DND-41 (cell line): ENCODE measurements around the gene VIT.

Source experiments
- EZH2 ChIP-seq: IDR thresholded peaks from 3 replicates; pipeline ENCODE4 v1.6.1; 2012; ENCODE audit warnings: borderline replicate concordance, low read depth, mild to moderate bottlenecking, moderate library complexity, low read length, inconsistent platforms; ENCODE audit not compliant: severe bottlenecking
- TF ChIP-seq, protein P1 (sequence below): IDR thresholded peaks from 2 replicates; pipeline ENCODE4 v1.5.1; 2012; ENCODE audit warnings: borderline replicate concordance, low read length, moderate library complexity, mild to moderate bottlenecking; ENCODE audit not compliant: poor library complexity, severe bottlenecking; ENCODE audit errors: extremely low read depth

DNA sequence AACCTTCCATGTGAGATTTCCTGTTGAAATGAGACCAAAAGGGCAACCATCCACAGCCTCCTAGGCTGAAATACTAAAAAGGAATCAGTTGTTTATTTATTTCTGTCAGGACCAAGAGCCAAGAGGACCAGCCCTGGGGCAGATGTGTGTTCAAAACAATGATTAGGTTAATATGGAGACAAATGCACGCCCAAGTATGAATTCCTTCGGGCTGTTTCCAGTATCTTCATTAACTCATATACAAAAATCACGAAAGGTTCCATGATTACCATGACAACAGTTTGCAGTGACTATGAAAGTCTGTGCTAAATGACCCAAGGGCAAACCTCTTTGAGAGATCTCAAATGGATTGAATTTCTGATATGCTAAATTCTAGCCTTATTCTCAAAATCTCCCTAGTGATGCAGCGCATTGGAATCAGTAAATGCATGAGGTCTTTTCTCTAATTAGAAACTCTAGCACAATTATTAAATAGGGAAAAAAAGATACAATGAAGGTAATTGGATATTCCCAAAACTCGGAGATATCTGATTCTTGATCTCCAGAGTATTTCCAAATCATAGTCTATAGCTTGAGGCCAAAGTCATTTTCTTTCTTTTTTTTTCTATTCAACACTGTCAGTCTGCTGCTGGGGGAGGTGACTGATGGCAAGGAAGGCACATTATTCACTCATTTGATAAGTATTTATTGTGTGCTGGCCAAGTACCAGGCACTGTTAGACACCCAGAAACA lies 35.6 kb downstream of the VIT start:
- no peak for TF ChIP-seq EZH2
- TF ChIP-seq, protein P1, sequence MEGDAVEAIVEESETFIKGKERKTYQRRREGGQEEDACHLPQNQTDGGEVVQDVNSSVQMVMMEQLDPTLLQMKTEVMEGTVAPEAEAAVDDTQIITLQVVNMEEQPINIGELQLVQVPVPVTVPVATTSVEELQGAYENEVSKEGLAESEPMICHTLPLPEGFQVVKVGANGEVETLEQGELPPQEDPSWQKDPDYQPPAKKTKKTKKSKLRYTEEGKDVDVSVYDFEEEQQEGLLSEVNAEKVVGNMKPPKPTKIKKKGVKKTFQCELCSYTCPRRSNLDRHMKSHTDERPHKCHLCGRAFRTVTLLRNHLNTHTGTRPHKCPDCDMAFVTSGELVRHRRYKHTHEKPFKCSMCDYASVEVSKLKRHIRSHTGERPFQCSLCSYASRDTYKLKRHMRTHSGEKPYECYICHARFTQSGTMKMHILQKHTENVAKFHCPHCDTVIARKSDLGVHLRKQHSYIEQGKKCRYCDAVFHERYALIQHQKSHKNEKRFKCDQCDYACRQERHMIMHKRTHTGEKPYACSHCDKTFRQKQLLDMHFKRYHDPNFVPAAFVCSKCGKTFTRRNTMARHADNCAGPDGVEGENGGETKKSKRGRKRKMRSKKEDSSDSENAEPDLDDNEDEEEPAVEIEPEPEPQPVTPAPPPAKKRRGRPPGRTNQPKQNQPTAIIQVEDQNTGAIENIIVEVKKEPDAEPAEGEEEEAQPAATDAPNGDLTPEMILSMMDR = no peak
